DOHH2 (cell line): ENCODE measurements around the gene NUP205.

Experiments
- EZH2phosphoT487 ChIP-seq: fragments of 200-600 bp; sonication (generic); IDR thresholded peaks from 2 replicates; pipeline ENCODE4 v1.6.1; 2017; ENCODE audit warnings: borderline replicate concordance, mild to moderate bottlenecking, antibody characterized with exemption, low read length, moderate library complexity, mixed read lengths
- TF ChIP-seq, protein P1 (sequence below): fragments of 200-600 bp; sonication (generic); IDR thresholded peaks from one replicate; pipeline ENCODE4 v1.5.1; 2014; ENCODE audit warnings: antibody characterized with exemption, mild to moderate bottlenecking, low read depth, low read length; ENCODE audit not compliant: poor library complexity, severe bottlenecking

- TF ChIP-seq, protein P1, sequence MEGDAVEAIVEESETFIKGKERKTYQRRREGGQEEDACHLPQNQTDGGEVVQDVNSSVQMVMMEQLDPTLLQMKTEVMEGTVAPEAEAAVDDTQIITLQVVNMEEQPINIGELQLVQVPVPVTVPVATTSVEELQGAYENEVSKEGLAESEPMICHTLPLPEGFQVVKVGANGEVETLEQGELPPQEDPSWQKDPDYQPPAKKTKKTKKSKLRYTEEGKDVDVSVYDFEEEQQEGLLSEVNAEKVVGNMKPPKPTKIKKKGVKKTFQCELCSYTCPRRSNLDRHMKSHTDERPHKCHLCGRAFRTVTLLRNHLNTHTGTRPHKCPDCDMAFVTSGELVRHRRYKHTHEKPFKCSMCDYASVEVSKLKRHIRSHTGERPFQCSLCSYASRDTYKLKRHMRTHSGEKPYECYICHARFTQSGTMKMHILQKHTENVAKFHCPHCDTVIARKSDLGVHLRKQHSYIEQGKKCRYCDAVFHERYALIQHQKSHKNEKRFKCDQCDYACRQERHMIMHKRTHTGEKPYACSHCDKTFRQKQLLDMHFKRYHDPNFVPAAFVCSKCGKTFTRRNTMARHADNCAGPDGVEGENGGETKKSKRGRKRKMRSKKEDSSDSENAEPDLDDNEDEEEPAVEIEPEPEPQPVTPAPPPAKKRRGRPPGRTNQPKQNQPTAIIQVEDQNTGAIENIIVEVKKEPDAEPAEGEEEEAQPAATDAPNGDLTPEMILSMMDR = no peak
- TF ChIP-seq EZH2phosphoT487 = no peak
Measured at GRCh38 chr7:135690566-135690965, 132.8 kb downstream of the NUP205 start.
